Nucleus accumbens (tissue), 56 donors: ENCODE results near the gene EXOC3L4.
"Not testable (repeated sequence)": the region's sequence is repeated elsewhere in the genome, so short reads cannot be mapped to it uniquely, and the experiment has no call there.

Source experiments
- DNase-seq, 56 donors: peaks; one replicate each; lab custom pipeline; 2025; lab: John Stamatoyannopoulos, UW

Gene EXOC3L4

DNA sequence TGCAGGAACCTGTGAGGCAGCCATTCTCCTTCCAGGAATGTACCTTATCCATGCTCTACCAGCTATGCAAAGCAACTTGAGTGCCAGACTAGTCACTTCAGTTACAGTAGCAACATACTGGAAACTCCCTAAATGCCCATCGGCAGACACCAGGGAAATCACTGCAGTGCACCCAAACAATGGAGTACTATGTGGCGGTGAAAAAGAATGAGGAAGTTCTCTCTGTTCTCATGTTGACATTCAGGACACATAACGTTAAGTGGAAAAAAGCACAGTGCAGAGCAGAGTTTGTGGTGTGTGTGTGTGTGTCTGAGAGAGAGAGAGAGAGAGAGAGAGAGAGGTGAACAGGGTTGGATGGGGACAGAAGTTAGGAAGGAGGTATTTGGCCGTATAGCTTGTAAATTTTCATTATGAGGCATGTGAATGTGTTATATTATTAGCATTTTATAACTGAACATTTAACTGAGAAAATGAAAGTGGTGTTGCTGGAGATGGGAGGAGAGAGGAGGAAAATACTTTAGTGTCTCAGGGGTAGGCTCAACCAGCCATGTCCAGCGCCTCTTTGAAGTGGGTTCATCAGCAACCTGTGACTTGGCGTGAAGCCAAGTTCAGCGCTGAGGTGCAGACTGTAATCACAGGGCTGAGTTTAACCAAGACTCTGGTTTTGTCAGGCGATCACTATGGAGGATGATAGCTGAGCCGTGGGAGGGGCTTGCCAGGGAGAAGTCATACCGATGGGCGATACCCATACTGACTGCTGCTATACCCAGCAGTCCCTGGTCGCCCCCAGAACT is 46.0 kb downstream of the EXOC3L4 start:
- DNase-seq = no peak

- DNase-seq = peak in 4 of 56 donors; percentile 7 to 30 (median 14)
These were observed 46.7 kb downstream of the EXOC3L4 start for GRCh38 chr14:103141117-103141796.

DNA sequence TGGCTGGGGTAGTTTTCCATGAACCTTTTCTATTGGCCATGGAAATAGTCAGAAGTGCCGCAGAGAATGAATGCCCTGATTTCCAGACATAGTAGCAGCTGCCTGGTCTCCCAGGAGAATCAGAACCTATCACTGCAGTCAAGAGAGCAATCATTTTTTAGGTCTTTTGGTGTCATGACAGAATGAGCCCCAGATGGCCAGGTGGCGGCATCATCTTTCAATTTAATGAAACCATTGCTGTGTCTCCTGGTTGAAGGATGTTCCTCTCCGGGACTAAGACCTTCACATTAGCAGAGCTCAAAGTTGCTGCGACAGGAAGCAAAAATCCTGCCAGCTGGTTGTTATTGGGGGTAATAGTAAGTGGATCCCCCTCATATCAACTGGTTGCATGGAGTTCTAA is 47.5 kb downstream of the EXOC3L4 start:
- DNase-seq = no peak

- no peak for DNase-seq
These were observed 48.3 kb downstream of the EXOC3L4 start for GRCh38 chr14:103142721-103143302.

DNA sequence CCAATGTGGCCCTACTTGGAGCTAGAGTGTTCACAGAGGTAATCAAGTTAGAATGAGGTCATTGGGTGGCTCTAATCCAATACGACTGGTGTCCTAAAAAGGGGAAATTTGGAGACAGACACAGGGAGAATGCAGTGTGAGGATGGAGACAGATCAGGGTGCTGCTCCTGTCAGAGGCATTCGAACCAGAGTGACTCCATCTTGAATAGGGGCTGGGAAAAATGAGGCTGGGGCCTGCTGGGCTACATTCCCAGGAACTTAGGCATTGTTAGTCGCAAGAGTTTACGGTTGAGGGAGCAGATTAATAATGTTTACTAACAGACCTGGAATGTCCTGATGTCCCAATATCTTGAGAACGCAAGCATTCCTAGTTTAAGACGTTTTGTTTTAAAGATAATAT is 49.0 kb downstream of the EXOC3L4 start:
- no peak for DNase-seq

- no peak for DNase-seq
These were observed 49.6 kb downstream of the EXOC3L4 start for GRCh38 chr14:103144085-103144484.

DNA sequence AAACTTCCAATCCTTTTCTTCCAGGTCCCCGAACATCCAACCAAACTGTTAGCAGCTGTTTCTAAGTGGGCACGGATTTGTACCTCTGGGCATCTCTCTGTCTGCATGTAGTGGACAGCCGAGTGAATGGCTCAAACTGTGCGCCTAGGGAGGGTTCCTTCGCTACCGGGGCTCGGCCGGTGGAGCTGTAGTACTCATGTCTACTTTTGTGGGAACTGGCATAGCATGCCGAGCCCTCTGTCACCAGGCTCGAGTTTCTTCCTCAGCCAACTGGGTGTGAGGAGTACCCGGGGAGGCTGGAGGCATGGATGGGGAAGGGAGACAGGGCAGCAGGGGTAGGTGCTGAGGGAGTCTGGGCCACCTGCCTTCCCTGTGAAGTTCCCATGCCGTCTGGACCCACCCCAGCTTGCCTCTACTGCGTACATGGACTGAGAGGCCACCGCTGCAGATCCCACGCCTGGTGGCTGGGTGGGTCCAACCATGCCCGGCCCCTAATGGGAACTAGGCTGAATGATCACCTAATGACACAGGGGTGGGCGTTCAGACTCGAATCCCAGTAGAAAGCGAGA is 51.7 kb downstream of the EXOC3L4 start:
- DNase-seq = no peak

DNA sequence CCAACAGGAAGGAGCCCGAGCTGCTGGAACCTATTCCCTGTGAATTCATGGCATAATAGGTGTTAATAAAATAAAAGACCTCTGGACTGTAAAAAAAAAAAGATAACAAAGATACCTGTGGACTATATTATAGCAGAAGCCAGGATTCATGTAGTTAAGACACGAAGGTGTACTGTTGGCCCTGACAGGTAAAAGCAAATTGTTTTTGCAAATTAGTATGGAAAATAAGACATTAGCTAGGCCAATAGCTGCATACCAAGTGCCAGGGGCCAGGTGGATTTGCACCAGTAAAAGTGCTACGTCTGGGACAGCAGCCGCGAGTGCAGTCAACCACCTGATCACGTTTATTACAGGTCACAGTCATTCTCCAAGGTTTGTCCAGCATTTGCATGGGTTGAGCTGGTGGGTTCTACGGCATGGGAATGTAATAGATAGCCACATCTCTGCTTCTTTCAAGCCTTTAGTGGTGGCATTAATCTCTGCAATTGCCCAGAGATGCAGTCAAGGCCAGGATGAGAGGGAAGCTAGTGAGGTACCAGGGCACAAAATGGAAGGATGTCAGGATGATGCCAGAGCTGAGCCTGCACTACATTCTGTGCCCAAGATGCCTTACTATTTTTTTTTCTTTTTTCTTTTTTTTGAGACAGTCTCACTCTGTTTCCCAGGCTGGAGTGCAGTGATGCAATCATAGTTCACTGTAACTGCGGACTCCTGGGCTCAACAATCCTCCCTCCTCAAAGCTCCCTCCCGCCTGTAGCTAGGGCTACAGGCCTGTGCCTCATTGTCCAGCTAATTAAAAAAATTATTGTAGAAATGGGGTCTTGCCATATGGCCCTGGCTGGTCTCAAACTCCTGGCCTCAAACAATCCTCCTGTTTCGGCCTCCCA is 55.1 kb downstream of the EXOC3L4 start:
- no peak for DNase-seq

GRCh38 chr14:103151270-103151945 is 56.9 kb downstream of the EXOC3L4 start:
- DNase-seq = peak in 6 of 56 donors; percentile 10 to 39 (median 16)

DNA sequence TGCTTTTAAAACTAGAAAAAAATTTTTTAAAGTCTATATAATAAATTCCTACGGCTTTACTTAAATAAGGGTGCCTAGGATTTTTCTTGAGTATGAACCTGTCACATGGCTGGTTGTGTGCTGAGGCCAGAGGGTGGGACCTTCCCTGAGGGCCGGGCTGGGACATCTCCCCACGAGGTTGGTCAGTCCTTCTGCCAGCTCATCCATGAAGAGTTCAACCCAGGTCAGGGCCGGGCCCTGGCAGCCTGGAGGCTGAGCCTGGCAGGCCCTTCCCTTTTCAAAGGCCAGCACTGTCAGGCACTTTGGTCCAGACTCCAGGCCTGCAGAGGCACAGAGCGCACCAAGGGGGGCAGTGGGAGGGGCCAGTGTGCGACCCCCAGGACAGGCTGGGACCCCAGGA is 60.5 kb downstream of the EXOC3L4 start:
- peak in 20 of 56 donors; percentile 8 to 63 (median 34) for DNase-seq

DNA sequence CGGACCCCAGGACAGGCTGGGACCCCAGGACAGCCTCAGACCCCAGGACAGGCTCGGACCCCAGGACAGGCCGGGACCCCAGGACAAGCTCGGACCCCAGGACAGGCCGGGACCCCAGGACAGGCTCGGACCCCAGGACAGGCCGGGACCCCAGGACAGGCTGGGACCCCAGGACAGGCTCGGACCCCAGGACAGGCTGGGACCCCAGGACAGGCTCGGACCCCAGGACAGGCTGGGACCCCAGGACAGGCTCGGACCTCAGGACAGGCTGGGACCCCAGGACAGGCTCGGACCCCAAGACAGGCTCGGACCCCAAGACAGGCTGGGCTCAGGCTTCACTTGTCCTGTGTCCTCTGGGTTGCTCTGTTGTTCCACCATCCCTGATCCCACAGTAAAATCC is 60.9 kb downstream of the EXOC3L4 start:
- not testable (repeated sequence) for DNase-seq

- DNase-seq = no peak
These were observed 61.4 kb downstream of the EXOC3L4 start for GRCh38 chr14:103155826-103156394.

DNA sequence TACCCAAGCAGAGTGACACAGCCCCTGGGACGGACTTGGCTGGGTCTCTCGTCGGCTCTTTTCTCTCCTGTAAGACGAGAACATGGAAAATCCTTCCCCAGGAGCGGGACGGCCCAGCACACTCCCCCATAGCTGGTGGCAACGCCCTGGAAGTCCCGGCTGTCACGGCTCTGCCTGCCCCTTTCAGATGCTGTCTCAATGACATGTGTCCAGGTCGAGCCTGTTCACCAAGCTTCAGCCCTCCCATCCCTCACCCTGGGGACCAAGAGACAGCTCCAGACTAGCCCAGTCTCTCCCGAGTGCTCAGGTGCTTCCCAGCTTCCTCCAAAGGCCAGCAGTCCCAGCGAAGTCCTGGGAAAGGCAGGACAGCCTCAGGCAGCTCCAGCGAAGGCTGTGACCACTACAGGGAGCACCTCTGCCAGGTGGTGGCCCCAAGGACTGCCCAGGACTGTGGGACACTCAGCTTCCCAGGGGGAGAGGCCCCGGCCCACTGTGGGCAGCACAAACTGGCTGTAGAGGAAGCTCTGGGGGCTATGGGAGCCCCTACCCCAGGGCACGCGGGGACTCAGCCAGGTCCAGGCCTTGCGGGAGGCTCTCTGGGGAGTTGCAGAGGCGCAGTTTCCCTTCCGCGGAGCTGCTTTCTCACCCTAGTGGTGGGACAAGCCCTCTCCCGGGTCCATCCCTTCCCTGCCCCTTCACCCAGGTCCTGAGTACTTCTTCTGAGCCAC is 62.3 kb downstream of the EXOC3L4 start:
- DNase-seq = no peak

GRCh38 chr14:103157969-103158368 is 63.4 kb downstream of the EXOC3L4 start:
- no peak for DNase-seq

DNA sequence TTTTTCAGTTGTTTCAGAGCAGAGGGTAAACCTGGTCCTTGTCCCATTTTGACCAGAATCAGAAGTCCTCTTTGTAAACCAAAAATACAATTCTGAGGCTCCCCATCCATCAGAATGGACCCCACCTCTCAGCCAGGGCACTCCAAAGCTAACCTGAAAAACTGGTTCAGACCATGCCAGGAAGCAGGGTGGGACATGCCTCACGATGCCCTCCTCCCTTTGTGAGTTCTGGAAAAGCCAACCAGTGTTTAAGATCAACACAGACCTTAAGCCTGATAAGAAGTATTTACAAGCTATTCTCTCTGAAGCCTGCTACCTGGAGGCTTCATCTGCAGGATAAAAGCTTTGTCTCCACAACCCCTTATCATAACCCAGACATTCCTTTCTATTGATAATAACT is 64.2 kb downstream of the EXOC3L4 start:
- no peak for DNase-seq
